Prostate gland (tissue), 2 donors: ENCODE measurements around the gene INPP5B. TPM values are rescaled to one million over a fixed set of nuclear protein-coding genes. Genes with fewer than 3 reads are reported as not detected.

Experiments used
- DNase-seq: peaks from one replicate; pipeline ENCODE4 v3.0.0-alpha.2; 2019; ENCODE audit warnings: low spot score
- H3K27ac ChIP-seq, 2 donors: fragments of 200-600 bp; sonication (generic); 2 replicates each; pipeline ENCODE4 v1.5.1; 2017 to 2019
- H3K27me3 ChIP-seq: fragments of 200-600 bp; sonication (generic); replicated peaks from 2 replicates; pipeline ENCODE4 v1.5.1; 2019; ENCODE audit not compliant: insufficient read depth
- H3K36me3 ChIP-seq, 2 donors: fragments of 200-600 bp; sonication (generic); 1 replicate in 1 of 2; 2 replicates in 1 of 2; pipeline versions ENCODE4 v1.5.1 to v1.8.1; 2017 to 2019
- H3K4me1 ChIP-seq: fragments of 200-600 bp; sonication (generic); replicated peaks from 2 replicates; pipeline ENCODE4 v1.5.1; 2019
- H3K4me3 ChIP-seq, 2 donors: fragments of 200-600 bp; sonication (generic); 2 replicates each; pipeline ENCODE4 v1.5.1; 2017 to 2019
- H3K9me3 ChIP-seq: fragments of 200-600 bp; sonication (generic); 2 replicates; pipeline ENCODE4 v1.5.1; 2017
- CTCF ChIP-seq, 4 experiments: fragments of 200-600 bp in 2 of 4; fragments of 450-650 bp in 2 of 4; sonication (generic) in 2 of 4; IDR thresholded peaks; 1 replicate in 3 of 4; 2 replicates in 1 of 4; pipeline ENCODE4 v1.5.1; 2016 to 2019; ENCODE audit warnings: antibody characterized with exemption in 4 of 4, mild to moderate bottlenecking in 2 of 4, moderate library complexity in 2 of 4
- POLR2A ChIP-seq: fragments of 450-650 bp; IDR thresholded peaks from one replicate; pipeline ENCODE4 v1.6.1; 2016; ENCODE audit warnings: antibody characterized with exemption, mild to moderate bottlenecking
- POLR2AphosphoS5 ChIP-seq: sonication (generic); formaldehyde crosslinking; IDR thresholded peaks from one replicate; pipeline ENCODE4 v1.6.1; 2017; ENCODE audit warnings: antibody characterized with exemption
- WGBS: methylation state at CpG from one replicate; pipeline ENCODE4 v1.1.5; 2018; 5-methylcytosine and 5-hydroxymethylcytosine counted together
- intact Hi-C: fragments of 100-400 bp; cut with DNase I; formaldehyde crosslinking; loops from one replicate; pipeline ENCODE4 v1.14.2; 2022
- total RNA-seq, 2 donors: library from RNA; depleted of rRNA; stranded (reverse); fragments of >200 nt; gene quantifications; one replicate each; pipeline ENCODE4 v1.1.0, GENCODE V29; 2016

Gene INPP5B
- total RNA-seq, 2 donors from 2014 or later: 12.8 to 20.8 TPM

- no peaks in the 10 kb centered on the region for H3K27me3 ChIP-seq
- no peaks in the 10 kb centered on the region for H3K4me1 ChIP-seq
- H3K4me3 ChIP-seq: no peak overlapping the region
- DNase-seq: no peak
- intact Hi-C loops: no loop called here
- TF ChIP-seq POLR2A (no peak), POLR2AphosphoS5 (no peak), CTCF (IDR thresholded peaks at IDR 0.05) (no peak)
- 86% methylated on average over 6 of the region's 6 CpGs for WGBS
- H3K27ac ChIP-seq: no peak overlapping the region
- H3K36me3 ChIP-seq: peaks cover 5% of the 10 kb centered on the region in 2 donors
- H3K9me3 ChIP-seq: no peaks in the 10 kb centered on the region
Observed at GRCh38 chr1:37867784-37868183, 79.1 kb downstream of the INPP5B start.

DNA sequence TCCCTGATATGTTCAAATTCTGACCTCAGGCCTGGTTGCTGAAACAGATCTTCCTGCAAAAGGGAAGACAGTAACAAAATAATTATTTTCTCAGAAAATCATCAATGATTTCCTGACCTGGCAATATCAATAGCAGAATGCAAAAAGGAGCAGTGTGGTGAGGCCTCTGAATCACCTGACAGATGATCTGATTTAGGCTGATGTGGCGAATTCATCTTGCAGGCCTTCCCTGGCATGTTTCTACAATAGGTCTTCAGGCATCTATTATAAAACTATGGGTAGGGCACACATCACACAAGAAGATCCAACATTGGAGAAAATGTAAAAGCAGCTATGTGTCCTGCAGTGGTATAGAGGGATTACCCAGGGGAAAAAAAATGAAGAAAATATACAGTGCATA, 80.4 kb downstream of the INPP5B start:
- no peak for TF ChIP-seq CTCF (IDR thresholded peaks at IDR 0.05)
- TF ChIP-seq POLR2A: no peak
- no peak for TF ChIP-seq POLR2AphosphoS5
- no peak overlapping the region for H3K27ac ChIP-seq

DNA sequence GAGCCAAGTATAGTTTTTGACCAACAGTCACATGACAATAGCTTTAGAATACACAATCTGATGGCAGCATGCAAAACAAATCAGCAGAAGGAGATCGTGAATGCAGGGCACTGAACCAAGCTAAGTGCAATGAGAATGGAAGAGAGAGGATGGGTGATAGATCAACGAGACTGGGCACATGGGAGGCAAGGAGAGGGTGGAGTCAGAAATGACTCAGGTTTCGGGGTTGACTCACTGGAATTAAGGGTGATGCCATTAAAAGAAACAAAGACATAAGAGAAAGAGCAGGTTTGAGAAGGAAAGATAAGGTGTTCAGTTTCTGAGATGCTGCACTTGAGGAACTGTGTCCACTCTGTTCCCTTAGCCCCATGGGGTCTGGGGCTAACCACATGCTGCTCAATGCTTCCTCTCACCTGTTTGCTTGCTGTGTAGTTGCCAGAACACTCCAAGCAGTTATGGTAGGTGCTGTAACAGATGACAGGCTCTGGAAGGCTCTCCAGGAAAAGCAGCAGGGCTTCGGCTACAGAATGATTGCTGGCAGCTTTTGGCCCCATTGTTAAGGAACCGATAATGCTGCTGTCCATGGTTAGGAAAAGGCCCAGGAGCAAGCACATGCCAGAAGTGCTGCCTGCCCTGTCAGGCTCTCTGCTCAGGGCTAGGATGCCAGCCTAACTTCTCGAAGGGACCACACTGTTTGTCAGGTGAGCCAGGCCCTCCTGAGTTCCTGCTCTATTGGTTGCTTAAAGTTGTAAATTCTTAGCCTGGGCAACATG, 81.3 kb downstream of the INPP5B start:
- 87% methylated on average over 6 of the region's 6 CpGs for WGBS
- no peak for DNase-seq
- TF ChIP-seq POLR2AphosphoS5 (no peak), CTCF (IDR thresholded peaks at IDR 0.05) (no peak), POLR2A (no peak)
- intact Hi-C loops: no loop called here
- H3K4me1 ChIP-seq: no peaks in the 10 kb centered on the region
- no peak overlapping the region for H3K27ac ChIP-seq
- peaks cover 5% of the 10 kb centered on the region in 2 donors for H3K36me3 ChIP-seq
- no peaks in the 10 kb centered on the region for H3K27me3 ChIP-seq
- no peak overlapping the region for H3K4me3 ChIP-seq
- H3K9me3 ChIP-seq: no peaks in the 10 kb centered on the region

More for the DNA sequence above, 80.4 kb downstream of the INPP5B start:
- WGBS: 100% methylated on average over 1 of the region's 1 CpG
- no peak for DNase-seq
- intact Hi-C loops: no loop called here
- no peaks in the 10 kb centered on the region for H3K9me3 ChIP-seq
- H3K4me3 ChIP-seq: no peak overlapping the region
- H3K36me3 ChIP-seq: peaks cover 5% of the 10 kb centered on the region in 2 donors
- H3K4me1 ChIP-seq: no peaks in the 10 kb centered on the region
- H3K27me3 ChIP-seq: no peaks in the 10 kb centered on the region

- intact Hi-C loops: loop anchor here (5.0 kb wide), 1 partner anchor 170 kb away; the partner anchor contains the start of gene CDCA8
- no peak overlapping the region for H3K4me3 ChIP-seq
- no peaks in the 10 kb centered on the region for H3K27me3 ChIP-seq
- H3K4me1 ChIP-seq: peaks cover 10% of the 10 kb centered on the region
- WGBS: 68% methylated on average over 3 of the region's 3 CpGs
- TF ChIP-seq POLR2AphosphoS5 (no peak), POLR2A (no peak), CTCF (IDR thresholded peaks at IDR 0.05) (no peak)
- H3K27ac ChIP-seq: no peak overlapping the region
- peaks cover under 1 to 5% of the 10 kb centered on the region in 2 donors for H3K36me3 ChIP-seq
- no peaks in the 10 kb centered on the region for H3K9me3 ChIP-seq
- DNase-seq: no peak
Observed at GRCh38 chr1:37862330-37862729, 84.5 kb downstream of the INPP5B start.

DNA sequence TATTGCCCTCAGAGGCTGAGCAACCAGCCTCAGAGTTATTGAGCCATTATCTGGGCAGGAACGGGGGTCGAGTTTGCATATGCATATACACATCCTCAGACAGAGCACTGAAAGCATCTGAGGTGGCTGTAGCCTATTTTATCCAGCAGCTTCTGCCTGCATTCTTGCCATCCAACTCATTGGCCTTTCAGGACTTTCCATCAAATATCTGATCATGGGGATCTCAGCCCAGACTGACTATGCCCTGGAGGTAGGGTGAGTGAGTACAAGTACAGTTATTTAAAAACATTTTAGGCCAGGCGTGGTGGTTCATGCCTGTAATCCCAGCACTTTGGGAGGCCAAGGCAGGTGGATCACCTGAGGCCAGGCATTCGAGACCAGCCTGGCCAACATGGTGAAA, 85.7 kb downstream of the INPP5B start:
- H3K27me3 ChIP-seq: no peaks in the 10 kb centered on the region
- no peak for DNase-seq
- H3K27ac ChIP-seq: no peak overlapping the region
- H3K9me3 ChIP-seq: no peaks in the 10 kb centered on the region
- H3K36me3 ChIP-seq: peaks cover 0 to 5% of the 10 kb centered on the region in 2 donors
- 88% methylated on average over 4 of the region's 4 CpGs for WGBS
- no peak for TF ChIP-seq POLR2A
- H3K4me3 ChIP-seq: no peak overlapping the region
- intact Hi-C loops: loop anchor here (5.0 kb wide), 1 partner anchor 169 kb away; the partner anchor contains the start of gene CDCA8
- peaks cover 10% of the 10 kb centered on the region for H3K4me1 ChIP-seq
